ENCODE results near the gene DVL3. TPM values are rescaled to one million over a fixed set of nuclear protein-coding genes. Genes with fewer than 3 reads are reported as not detected.

Gene DVL3
- total RNA-seq, 1 donor from 2014 or later, result 102 TPM

- Mint-ChIP-seq H3K4me3 (ENCODE audit: unreplicated experiment) (no peak overlapping the region), H3K36me3 (ENCODE audit: low read depth) (peaks cover 49% of the 10 kb centered on the region), H3K4me1 (ENCODE audit: low read depth) (peaks cover 41% of the 10 kb centered on the region), H3K27ac (ENCODE audit: unreplicated experiment) (no peak overlapping the region), H3K27me3 (ENCODE audit: low read depth) (no peaks in the 10 kb centered on the region), H3K9me3 (ENCODE audit: low read depth) (no peaks in the 10 kb centered on the region)
- peak; percentile 57 for DNase-seq (ENCODE audit: low spot score)
- TF ChIP-seq CTCF (IDR thresholded peaks at IDR 0.05), result no peak
Observed at GRCh38 chr3:184183679-184184078, 28.5 kb downstream of the DVL3 start.

- Mint-ChIP-seq H3K4me3 (ENCODE audit: unreplicated experiment) (peak overlapping the region; percentile 95), H3K4me1 (ENCODE audit: low read depth) (peaks cover 43% of the 10 kb centered on the region), H3K27ac (ENCODE audit: unreplicated experiment) (peak overlapping the region; percentile 99), H3K9me3 (ENCODE audit: low read depth) (no peaks in the 10 kb centered on the region), H3K27me3 (ENCODE audit: low read depth) (no peaks in the 10 kb centered on the region), H3K36me3 (ENCODE audit: low read depth) (peaks cover 49% of the 10 kb centered on the region)
- TF ChIP-seq CTCF (IDR thresholded peaks at IDR 0.05), result no peak
- DNase-seq (ENCODE audit: low spot score), result peak; percentile 59
Observed at GRCh38 chr3:184184546-184185230, 29.5 kb downstream of the DVL3 start.

DNA sequence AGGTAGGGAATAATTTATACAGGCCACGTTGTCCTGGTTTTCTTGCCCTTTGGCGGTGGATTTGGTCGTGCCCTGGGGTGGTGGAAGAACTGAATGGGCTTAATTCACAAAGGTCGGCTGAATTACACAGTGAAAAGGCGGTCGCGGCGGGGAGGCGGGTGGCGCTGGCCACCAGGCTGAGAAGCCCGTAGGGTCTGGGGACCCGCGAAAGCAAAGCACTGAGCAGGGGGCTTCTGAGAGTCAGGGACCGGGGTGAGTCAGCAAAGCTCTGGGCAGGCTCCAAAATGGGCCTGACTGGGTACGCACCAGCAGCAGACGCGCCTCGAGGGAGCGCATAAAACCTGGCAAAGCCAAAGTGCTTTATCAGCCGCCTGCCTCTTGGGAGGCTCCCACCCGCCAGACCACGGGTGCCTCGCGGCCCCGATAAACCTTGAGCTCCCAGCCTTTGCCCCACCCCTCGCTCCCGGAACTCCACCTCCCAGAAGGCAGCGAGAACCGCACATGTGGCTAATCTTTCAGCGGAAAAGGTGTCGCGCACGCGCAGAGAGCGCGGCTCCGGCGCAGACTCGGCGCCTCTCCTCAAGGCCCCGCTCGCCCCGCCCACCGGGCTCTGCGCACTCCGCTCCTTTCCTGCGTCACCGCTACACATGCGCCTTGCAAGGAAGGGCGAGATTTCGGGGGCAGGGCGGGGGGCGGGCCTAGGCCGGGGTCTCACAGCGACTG, 30.4 kb downstream of the DVL3 start:
- H3K27me3 Mint-ChIP-seq (ENCODE audit: low read depth), result no peaks in the 10 kb centered on the region
- H3K9me3 Mint-ChIP-seq (ENCODE audit: low read depth), result no peaks in the 10 kb centered on the region
- H3K4me3 Mint-ChIP-seq (ENCODE audit: unreplicated experiment), result peak overlapping the region; percentile 95
- H3K27ac Mint-ChIP-seq (ENCODE audit: unreplicated experiment), result peak overlapping the region; percentile 99
- peaks cover 38% of the 10 kb centered on the region for H3K4me1 Mint-ChIP-seq (ENCODE audit: low read depth)
- no peak for TF ChIP-seq CTCF (IDR thresholded peaks at IDR 0.05)
- DNase-seq (ENCODE audit: low spot score), result peak; percentile 100
- peaks cover 50% of the 10 kb centered on the region for H3K36me3 Mint-ChIP-seq (ENCODE audit: low read depth)

DNA sequence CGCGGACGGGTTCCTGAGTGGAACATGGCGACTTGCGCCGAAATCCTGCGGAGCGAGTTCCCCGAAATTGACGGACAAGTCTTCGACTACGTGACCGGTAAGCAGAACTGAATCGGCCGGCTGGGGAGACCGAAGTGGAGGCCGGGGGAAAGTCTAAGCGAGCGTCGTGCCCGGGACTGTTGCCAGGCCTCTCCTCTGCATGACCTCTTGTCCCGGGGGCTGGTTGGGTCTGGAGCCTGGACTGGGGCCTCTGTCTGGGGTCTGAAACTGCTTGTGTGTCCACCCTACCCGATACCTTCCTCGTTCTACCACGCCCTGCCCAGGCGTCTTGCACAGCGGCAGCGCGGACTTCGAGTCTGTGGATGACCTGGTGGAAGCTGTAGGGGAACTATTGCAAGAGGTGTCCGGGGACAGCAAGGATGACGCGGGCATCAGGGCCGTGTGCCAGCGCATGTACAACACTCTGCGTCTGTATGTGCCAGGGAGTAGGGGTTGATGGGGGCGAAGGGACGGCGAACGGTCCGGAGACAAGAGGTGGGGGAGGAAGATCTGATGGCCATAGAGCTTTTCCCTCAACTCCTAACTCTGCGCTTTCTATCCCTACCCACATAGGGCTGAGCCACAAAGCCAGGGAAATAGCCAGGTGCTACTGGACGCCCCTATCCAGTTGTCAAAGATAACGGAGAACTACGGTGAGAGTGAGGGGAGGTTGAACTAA, 31.2 kb downstream of the DVL3 start, which contains the start of gene ABCF3:
Gene ABCF3 (plus strand): TSS at position 16 of the 718 bp plus-strand sequence. CDS start 9 bp downstream, at position 25.
- no peak for TF ChIP-seq CTCF (IDR thresholded peaks at IDR 0.05)
- Mint-ChIP-seq H3K27me3 (ENCODE audit: low read depth) (no peaks in the 10 kb centered on the region), H3K36me3 (ENCODE audit: low read depth) (peaks cover 45% of the 10 kb centered on the region), H3K4me3 (ENCODE audit: unreplicated experiment) (peak within 1 kb of the TSS; percentile 95), H3K4me1 (ENCODE audit: low read depth) (peaks cover 38% of the 10 kb centered on the region), H3K27ac (ENCODE audit: unreplicated experiment) (peak within 1 kb of the TSS; percentile 99), H3K9me3 (ENCODE audit: low read depth) (no peaks in the 10 kb centered on the region)
- peak; percentile 87 for DNase-seq (ENCODE audit: low spot score)

- no peak for TF ChIP-seq CTCF (IDR thresholded peaks at IDR 0.05)
- Mint-ChIP-seq H3K27ac (ENCODE audit: unreplicated experiment) (peak overlapping the region; percentile 99), H3K4me1 (ENCODE audit: low read depth) (peaks cover 38% of the 10 kb centered on the region), H3K27me3 (ENCODE audit: low read depth) (no peaks in the 10 kb centered on the region), H3K9me3 (ENCODE audit: low read depth) (no peaks in the 10 kb centered on the region), H3K4me3 (ENCODE audit: unreplicated experiment) (peak overlapping the region; percentile 95), H3K36me3 (ENCODE audit: low read depth) (peaks cover 42% of the 10 kb centered on the region)
- no peak for DNase-seq (ENCODE audit: low spot score)
Observed at GRCh38 chr3:184186902-184187207, 31.7 kb downstream of the DVL3 start.
